OCI-LY7 (cell line): ENCODE measurements around the gene RBM17. TPM values are rescaled to one million over a fixed set of nuclear protein-coding genes. Genes with fewer than 3 reads are reported as not detected.

ENCODE experiments used
- BruUV-seq: library from RNA; stranded (reverse); fragments of 400-500 nt; replicated peaks from 2 replicates; lab custom pipeline; 2021; lab: Mats Ljungman, UMichigan
- CTCF ChIA-PET: fragments of 300-600 bp; sonication (Branson Sonifier 250); formaldehyde crosslinking; loops from one replicate; lab custom pipeline; 2022; ENCODE audit warnings: antibody characterized with exemption; ENCODE audit not compliant: unreplicated experiment; lab: Charles Lee
- POLR2A ChIA-PET: fragments of 300-600 bp; sonication (Branson Sonifier 250); formaldehyde crosslinking; loops from one replicate; lab custom pipeline; 2022; ENCODE audit warnings: antibody characterized with exemption; lab: Charles Lee
- DNase-seq: peaks from one replicate; pipeline ENCODE4 v3.0.0-alpha.2; 2015; ENCODE audit warnings: low spot score
- H2AFZ ChIP-seq: fragments of 200-600 bp; sonication (generic), shearing (Covaris generic); 2 replicates; pipeline ENCODE4 v1.6.1; 2014; ENCODE audit warnings: mild to moderate bottlenecking, antibody characterized with exemption, low read length, moderate library complexity
- H3K27ac ChIP-seq: fragments of 200-600 bp; sonication (generic); 2 replicates; pipeline ENCODE4 v1.5.1; 2014; ENCODE audit warnings: mixed run types, low read depth, mild to moderate bottlenecking, moderate library complexity, low read length, inconsistent platforms; ENCODE audit not compliant: poor library complexity, severe bottlenecking
- H3K36me3 ChIP-seq: fragments of 200-600 bp; sonication (generic); 2 replicates; pipeline ENCODE4 v1.6.1; 2014; ENCODE audit warnings: mild to moderate bottlenecking, antibody characterized with exemption, low read length, moderate library complexity, mixed read lengths; ENCODE audit not compliant: insufficient read depth
- H3K4me1 ChIP-seq: fragments of 200-600 bp; sonication (generic); 2 replicates; pipeline ENCODE4 v1.5.1; 2014; ENCODE audit warnings: mild to moderate bottlenecking, low read length; ENCODE audit not compliant: insufficient read depth, poor library complexity, severe bottlenecking
- H3K4me2 ChIP-seq: fragments of 200-600 bp; sonication (generic); 2 replicates; pipeline ENCODE4 v1.6.1; 2014; ENCODE audit warnings: mild to moderate bottlenecking, low read length
- H3K4me3 ChIP-seq: fragments of 200-600 bp; sonication (generic); 2 replicates; pipeline ENCODE4 v1.5.1; 2014; ENCODE audit warnings: mild to moderate bottlenecking, low read depth, low read length; ENCODE audit not compliant: poor library complexity, severe bottlenecking
- H3K79me2 ChIP-seq: fragments of 200-600 bp; sonication (generic); 2 replicates; pipeline ENCODE4 v1.6.1; 2016; ENCODE audit warnings: low read depth, mild to moderate bottlenecking, low read length, moderate library complexity, mixed read lengths; ENCODE audit not compliant: insufficient read depth
- H3K9me2 ChIP-seq: fragments of 200-600 bp; sonication (generic); 2 replicates; pipeline ENCODE4 v1.6.1; 2016; ENCODE audit warnings: mild to moderate bottlenecking, low read length, mixed read lengths; ENCODE audit not compliant: insufficient read depth
- H3K9me3 ChIP-seq: fragments of 200-600 bp; sonication (generic); 2 replicates; pipeline ENCODE4 v1.6.1; 2014; ENCODE audit warnings: mild to moderate bottlenecking, mixed run types, low read length, mixed read lengths
- H4K20me1 ChIP-seq: fragments of 200-600 bp; sonication (generic); 2 replicates; pipeline ENCODE4 v1.6.1; 2014; ENCODE audit warnings: mild to moderate bottlenecking, antibody characterized with exemption, low read length, moderate library complexity, mixed read lengths; ENCODE audit not compliant: insufficient read depth
- EZH2phosphoT487 ChIP-seq: fragments of 200-600 bp; sonication (generic); IDR thresholded peaks from 2 replicates; pipeline ENCODE4 v1.6.1; 2018; ENCODE audit warnings: low read depth, borderline replicate concordance, mild to moderate bottlenecking, mixed run types, antibody characterized with exemption, low read length, moderate library complexity, mixed read lengths
- intact Hi-C: fragments of 100-400 bp; cut with micrococcal nuclease; formaldehyde crosslinking; loops from one replicate; pipeline ENCODE4 v1.10.0; 2022; ENCODE audit not compliant: unreplicated experiment
- total RNA-seq, 2 experiments: library from RNA; depleted of rRNA in 1 of 2; stranded (reverse); fragments of >200 nt in 1 of 2; shearing (Covaris generic) in 1 of 2; gene quantifications; 2 replicates each; pipeline ENCODE4 v1.2.3, GENCODE V29; 2014 to 2022
- TF ChIP-seq, protein P1 (sequence below): fragments of 200-600 bp; sonication (generic); conservative IDR thresholded peaks from 2 replicates; pipeline ENCODE4 v1.5.1; 2014; ENCODE audit warnings: mild to moderate bottlenecking, antibody characterized with exemption, low read length, moderate library complexity, mixed read lengths

Gene RBM17
- total RNA-seq, 2 experiments from 2014 or later, result 103 to 248 TPM

DNA sequence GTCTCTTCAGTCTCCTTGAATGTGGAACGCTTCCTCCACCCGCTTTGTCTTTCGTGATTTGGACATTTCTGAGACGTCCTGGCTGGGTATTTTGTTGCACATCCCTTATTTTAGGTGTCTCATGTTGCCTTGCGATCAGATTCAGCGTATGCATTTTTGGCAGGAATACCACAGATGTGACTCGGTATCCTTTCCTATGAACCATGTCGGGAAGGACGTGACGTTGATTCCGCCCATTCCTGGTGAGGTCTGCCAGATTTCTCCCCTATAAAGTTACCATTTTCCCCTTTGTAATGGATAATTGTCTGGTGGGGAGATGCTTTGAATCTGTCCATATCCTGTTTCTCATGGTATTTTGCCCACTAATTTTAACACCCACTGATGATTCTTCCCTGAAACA lies 49.6 kb downstream of the RBM17 start:
- H3K79me2 ChIP-seq, result no peaks in the 10 kb centered on the region
- CTCF ChIA-PET, result no interaction called here
- H3K4me3 ChIP-seq, result no peak overlapping the region
- no peak overlapping the region for H3K27ac ChIP-seq
- peaks cover 27% of the 10 kb centered on the region for H3K4me1 ChIP-seq
- no peaks in the 10 kb centered on the region for H3K9me3 ChIP-seq
- H2AFZ ChIP-seq, result no peak overlapping the region
- no peak for DNase-seq
- no TSS peak for BruUV-seq
- TF ChIP-seq EZH2phosphoT487, result no peak
- TF ChIP-seq, protein P1, sequence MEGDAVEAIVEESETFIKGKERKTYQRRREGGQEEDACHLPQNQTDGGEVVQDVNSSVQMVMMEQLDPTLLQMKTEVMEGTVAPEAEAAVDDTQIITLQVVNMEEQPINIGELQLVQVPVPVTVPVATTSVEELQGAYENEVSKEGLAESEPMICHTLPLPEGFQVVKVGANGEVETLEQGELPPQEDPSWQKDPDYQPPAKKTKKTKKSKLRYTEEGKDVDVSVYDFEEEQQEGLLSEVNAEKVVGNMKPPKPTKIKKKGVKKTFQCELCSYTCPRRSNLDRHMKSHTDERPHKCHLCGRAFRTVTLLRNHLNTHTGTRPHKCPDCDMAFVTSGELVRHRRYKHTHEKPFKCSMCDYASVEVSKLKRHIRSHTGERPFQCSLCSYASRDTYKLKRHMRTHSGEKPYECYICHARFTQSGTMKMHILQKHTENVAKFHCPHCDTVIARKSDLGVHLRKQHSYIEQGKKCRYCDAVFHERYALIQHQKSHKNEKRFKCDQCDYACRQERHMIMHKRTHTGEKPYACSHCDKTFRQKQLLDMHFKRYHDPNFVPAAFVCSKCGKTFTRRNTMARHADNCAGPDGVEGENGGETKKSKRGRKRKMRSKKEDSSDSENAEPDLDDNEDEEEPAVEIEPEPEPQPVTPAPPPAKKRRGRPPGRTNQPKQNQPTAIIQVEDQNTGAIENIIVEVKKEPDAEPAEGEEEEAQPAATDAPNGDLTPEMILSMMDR, result no peak
- intact Hi-C loops, result no loop called here
- POLR2A ChIA-PET, result interaction anchor here (1.6 to 2.1 kb wide), 2 partner anchors 8 to 13 kb away, joined by 7 to 8 read pairs; no protein-coding TSS in a partner anchor
- no peak overlapping the region for H3K4me2 ChIP-seq
- H4K20me1 ChIP-seq, result no peaks in the 10 kb centered on the region
- H3K9me2 ChIP-seq, result no peaks in the 10 kb centered on the region
- no peaks in the 10 kb centered on the region for H3K36me3 ChIP-seq

DNA sequence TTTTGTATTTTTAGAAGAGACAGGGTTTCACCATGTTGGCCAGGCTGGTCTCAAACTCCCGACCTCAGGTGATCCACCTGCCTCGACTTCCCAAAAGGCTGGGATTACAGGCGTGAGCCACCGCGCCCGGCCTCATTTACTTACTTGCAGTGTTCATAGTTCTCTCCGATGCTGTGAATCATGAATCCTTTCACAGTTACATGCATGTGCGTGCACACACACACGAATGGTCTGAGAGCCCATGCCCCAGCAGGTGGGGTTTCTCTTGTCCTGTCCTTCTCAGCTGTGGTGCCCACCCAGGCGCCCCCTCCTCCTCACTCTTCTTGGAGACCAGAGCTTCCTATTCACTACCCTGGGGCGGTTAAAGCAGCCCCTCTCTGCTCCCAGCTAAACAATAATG lies 50.6 kb downstream of the RBM17 start:
- Histone ChIP-seq H3K79me2 (no peaks in the 10 kb centered on the region), H3K4me3 (no peak overlapping the region), H3K4me1 (peaks cover 30% of the 10 kb centered on the region), H4K20me1 (no peaks in the 10 kb centered on the region), H3K36me3 (no peaks in the 10 kb centered on the region), H2AFZ (no peak overlapping the region), H3K9me3 (no peaks in the 10 kb centered on the region), H3K9me2 (no peaks in the 10 kb centered on the region), H3K27ac (no peak overlapping the region), H3K4me2 (no peak overlapping the region)
- ChIA-PET POLR2A (interaction anchor here (1.0 to 2.1 kb wide), 3 partner anchors 9 to 21 kb away, joined by 4 to 8 read pairs (median 7); no protein-coding TSS in a partner anchor), CTCF (interaction anchor here (0.6 kb wide), 1 partner anchor 789 kb away, joined by 4 read pairs; no protein-coding TSS in a partner anchor)
- DNase-seq, result no peak
- intact Hi-C loops, result no loop called here
- TF ChIP-seq, protein P1, result no peak
- no peak for TF ChIP-seq EZH2phosphoT487
- no TSS peak for BruUV-seq

- DNase-seq, result no peak
- intact Hi-C loops, result loop anchor here (5.0 kb wide), 1 partner anchor 62 kb away; the partner anchor contains the start of gene PFKFB3
- no peaks in the 10 kb centered on the region for H3K9me3 ChIP-seq
- no peaks in the 10 kb centered on the region for H3K9me2 ChIP-seq
- no peaks in the 10 kb centered on the region for H3K36me3 ChIP-seq
- no TSS peak for BruUV-seq
- H3K4me2 ChIP-seq, result peak overlapping the region; percentile 77
- H3K4me1 ChIP-seq, result peaks cover 23% of the 10 kb centered on the region
- TF ChIP-seq, protein P1, result no peak
- TF ChIP-seq EZH2phosphoT487, result no peak
- H3K79me2 ChIP-seq, result no peaks in the 10 kb centered on the region
- ChIA-PET POLR2A (interaction anchor here (1.0 to 2.1 kb wide), 2 partner anchors 11 to 22 kb away, joined by 4 to 8 read pairs; no protein-coding TSS in a partner anchor), CTCF (interaction anchor here (0.5 to 1.0 kb wide), 2 partner anchors 9 to 60 kb away, joined by 3 to 4 read pairs; no protein-coding TSS in a partner anchor)
- no peaks in the 10 kb centered on the region for H4K20me1 ChIP-seq
- no peak overlapping the region for H3K27ac ChIP-seq
- no peak overlapping the region for H3K4me3 ChIP-seq
- H2AFZ ChIP-seq, result no peak overlapping the region
Measured at GRCh38 chr10:6140141-6140841, 51.5 kb downstream of the RBM17 start.
